OCI-LY3 (cell line): ENCODE data around the gene TREM1.

ENCODE experiments used
- H2AFZ ChIP-seq: fragments of 200-600, 300-600 bp; shearing (Covaris generic); 2 replicates; pipeline ENCODE4 v1.6.0; 2014; ENCODE audit warnings: antibody characterized with exemption, low read depth, low read length
- H3K27ac ChIP-seq: fragments of 200-600, 300-600 bp; sonication (generic); 2 replicates; pipeline ENCODE4 v1.5.1; 2014; ENCODE audit warnings: mild to moderate bottlenecking, low read length, moderate library complexity, mixed read lengths
- H3K27me3 ChIP-seq: fragments of 200-600, 300-600 bp; sonication (generic); 2 replicates; pipeline ENCODE4 v1.6.1; 2014; ENCODE audit warnings: low read depth, low read length, mixed read lengths
- H3K36me3 ChIP-seq: fragments of 200-600, 300-600 bp; sonication (generic); replicated peaks from 2 replicates; pipeline ENCODE3; 2014; ENCODE audit warnings: low read depth, low read length, mixed read lengths
- H3K4me1 ChIP-seq: fragments of 300-600, 200-600 bp; sonication (generic); 2 replicates; pipeline ENCODE4 v1.6.1; 2014; ENCODE audit warnings: low read length, mixed read lengths
- H3K4me2 ChIP-seq: fragments of 200-600, 300-600 bp; sonication (generic); 2 replicates; pipeline ENCODE4 v1.6.1; 2014; ENCODE audit warnings: low read length, mixed read lengths
- H3K4me3 ChIP-seq: fragments of 300-600, 200-600 bp; sonication (generic); 2 replicates; pipeline ENCODE4 v1.5.1; 2014; ENCODE audit warnings: antibody characterized with exemption, mild to moderate bottlenecking, low read length, moderate library complexity
- H3K79me2 ChIP-seq: fragments of 300-600, 200-600 bp; shearing (Covaris generic); 2 replicates; pipeline ENCODE4 v1.6.1; 2014; ENCODE audit warnings: mild to moderate bottlenecking, low read length, mixed read lengths
- H3K9ac ChIP-seq: fragments of 300-600, 200-600 bp; shearing (Covaris generic); 2 replicates; pipeline ENCODE4 v1.6.0; 2014; ENCODE audit warnings: mild to moderate bottlenecking, low read length, moderate library complexity
- H3K9me3 ChIP-seq: fragments of 200-600, 300-600 bp; shearing (Covaris generic); 2 replicates; pipeline ENCODE4 v1.6.1; 2014; ENCODE audit warnings: low read length, mixed read lengths; ENCODE audit not compliant: insufficient read depth
- H4K20me1 ChIP-seq: fragments of 200-600, 300-600 bp; sonication (generic); 2 replicates; pipeline ENCODE4 v1.6.1; 2016; ENCODE audit warnings: low read length, mixed read lengths; ENCODE audit not compliant: insufficient read depth
- CTCF ChIP-seq: fragments of 200-600, 300-600 bp; sonication (generic); IDR thresholded peaks from 2 replicates; pipeline ENCODE4 v1.5.1; 2014; ENCODE audit warnings: antibody characterized with exemption, low read length, low read depth
- EZH2phosphoT487 ChIP-seq: fragments of 200-600 bp; shearing (Covaris generic); IDR thresholded peaks from 2 replicates; pipeline ENCODE4 v1.6.1; 2018; ENCODE audit warnings: antibody characterized with exemption, mixed run types, low read depth

Gene TREM1

GRCh38 chr6:41226752-41227151 lies 59.7 kb downstream of the TREM1 start:
- H3K4me3 ChIP-seq: no peak overlapping the region

GRCh38 chr6:41224800-41225199 lies 61.7 kb downstream of the TREM1 start:
- Histone ChIP-seq H3K4me1 (peaks cover 6% of the 10 kb centered on the region; the same call in 1 of the 2 replicates), H3K79me2 (no peaks in the 10 kb centered on the region), H3K27me3 (no peaks in the 10 kb centered on the region; the same call in 1 of the 2 replicates), H4K20me1 (no peaks in the 10 kb centered on the region), H3K4me3 (no peak overlapping the region), H3K36me3 (no peaks in the 10 kb centered on the region), H3K4me2 (no peak overlapping the region), H3K9me3 (no peaks in the 10 kb centered on the region), H3K27ac (no peak overlapping the region), H2AFZ (no peak overlapping the region; the same call in 1 of the 2 replicates), H3K9ac (no peak overlapping the region)
- no peak for TF ChIP-seq CTCF
- TF ChIP-seq EZH2phosphoT487: no peak

More at GRCh38 chr6:41226752-41227151, 59.7 kb downstream of the TREM1 start:
- Histone ChIP-seq H3K4me1 (peaks cover 6% of the 10 kb centered on the region; the same call in 1 of the 2 replicates), H3K9me3 (no peaks in the 10 kb centered on the region), H3K27ac (no peak overlapping the region), H3K9ac (no peak overlapping the region), H3K27me3 (peaks cover 6% of the 10 kb centered on the region), H2AFZ (no peak overlapping the region), H3K79me2 (no peaks in the 10 kb centered on the region), H4K20me1 (no peaks in the 10 kb centered on the region), H3K4me2 (no peak overlapping the region), H3K36me3 (no peaks in the 10 kb centered on the region)
- TF ChIP-seq CTCF (no peak), EZH2phosphoT487 (no peak)
